Measurements from ENCODE around the gene SYNPO2.

The SYNPO2 gene

DNA sequence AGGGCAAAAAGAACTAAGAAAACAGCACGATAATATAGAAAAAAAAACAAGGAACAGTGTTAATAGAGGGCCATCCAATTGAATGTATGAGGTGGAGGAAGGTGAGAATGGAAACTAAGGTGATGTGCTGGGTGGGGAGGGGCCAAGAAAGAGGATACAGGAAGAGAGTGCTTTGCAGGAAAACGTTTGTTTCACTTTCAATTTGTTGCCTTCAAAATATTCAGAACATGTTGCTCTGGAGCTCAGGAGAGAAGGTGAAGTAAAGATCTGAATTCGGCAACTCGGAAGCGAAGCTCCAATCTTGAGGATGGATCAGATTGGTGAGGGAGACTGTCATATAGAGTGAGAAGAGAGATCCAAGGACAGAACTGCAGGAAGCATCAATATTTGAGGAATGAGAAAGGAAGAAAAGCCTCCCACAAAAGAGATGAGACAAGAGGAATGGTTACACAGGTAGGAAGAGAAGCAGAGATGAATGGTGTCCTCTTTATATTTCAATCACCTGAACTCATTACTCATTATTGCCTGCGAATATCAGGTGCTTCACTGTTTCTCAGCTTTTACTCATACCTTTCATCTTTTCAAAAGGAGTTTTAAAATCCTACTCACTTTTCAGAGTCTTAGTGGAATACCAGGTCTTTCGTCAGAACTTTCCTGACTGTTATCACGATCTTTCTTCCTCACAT, 38.0 kb upstream of the SYNPO2 start:
- TF ChIP-seq TAF1 (IDR thresholded peaks at IDR 0.05; ENCODE audit: borderline replicate concordance, insufficient read depth, low read length) = no peak
- TF ChIP-seq FOXP2 (optimal IDR thresholded peaks at IDR 0.05; ENCODE audit: borderline replicate concordance, extremely low read depth, extremely low read length, insufficient read depth) = no peak
- no peak for TF ChIP-seq POLR2AphosphoS5 (IDR thresholded peaks at IDR 0.05; ENCODE audit: low read depth, low read length)
- TF ChIP-seq, protein P1, sequence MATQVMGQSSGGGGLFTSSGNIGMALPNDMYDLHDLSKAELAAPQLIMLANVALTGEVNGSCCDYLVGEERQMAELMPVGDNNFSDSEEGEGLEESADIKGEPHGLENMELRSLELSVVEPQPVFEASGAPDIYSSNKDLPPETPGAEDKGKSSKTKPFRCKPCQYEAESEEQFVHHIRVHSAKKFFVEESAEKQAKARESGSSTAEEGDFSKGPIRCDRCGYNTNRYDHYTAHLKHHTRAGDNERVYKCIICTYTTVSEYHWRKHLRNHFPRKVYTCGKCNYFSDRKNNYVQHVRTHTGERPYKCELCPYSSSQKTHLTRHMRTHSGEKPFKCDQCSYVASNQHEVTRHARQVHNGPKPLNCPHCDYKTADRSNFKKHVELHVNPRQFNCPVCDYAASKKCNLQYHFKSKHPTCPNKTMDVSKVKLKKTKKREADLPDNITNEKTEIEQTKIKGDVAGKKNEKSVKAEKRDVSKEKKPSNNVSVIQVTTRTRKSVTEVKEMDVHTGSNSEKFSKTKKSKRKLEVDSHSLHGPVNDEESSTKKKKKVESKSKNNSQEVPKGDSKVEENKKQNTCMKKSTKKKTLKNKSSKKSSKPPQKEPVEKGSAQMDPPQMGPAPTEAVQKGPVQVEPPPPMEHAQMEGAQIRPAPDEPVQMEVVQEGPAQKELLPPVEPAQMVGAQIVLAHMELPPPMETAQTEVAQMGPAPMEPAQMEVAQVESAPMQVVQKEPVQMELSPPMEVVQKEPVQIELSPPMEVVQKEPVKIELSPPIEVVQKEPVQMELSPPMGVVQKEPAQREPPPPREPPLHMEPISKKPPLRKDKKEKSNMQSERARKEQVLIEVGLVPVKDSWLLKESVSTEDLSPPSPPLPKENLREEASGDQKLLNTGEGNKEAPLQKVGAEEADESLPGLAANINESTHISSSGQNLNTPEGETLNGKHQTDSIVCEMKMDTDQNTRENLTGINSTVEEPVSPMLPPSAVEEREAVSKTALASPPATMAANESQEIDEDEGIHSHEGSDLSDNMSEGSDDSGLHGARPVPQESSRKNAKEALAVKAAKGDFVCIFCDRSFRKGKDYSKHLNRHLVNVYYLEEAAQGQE (IDR thresholded peaks at IDR 0.05; ENCODE audit: insufficient read depth in 1 of 2, low read depth in 2 of 2, low read length in 2 of 2) = no peak
- no peak for TF ChIP-seq SIN3A (IDR thresholded peaks at IDR 0.05; ENCODE audit: borderline replicate concordance, insufficient read depth, low read length)

DNA sequence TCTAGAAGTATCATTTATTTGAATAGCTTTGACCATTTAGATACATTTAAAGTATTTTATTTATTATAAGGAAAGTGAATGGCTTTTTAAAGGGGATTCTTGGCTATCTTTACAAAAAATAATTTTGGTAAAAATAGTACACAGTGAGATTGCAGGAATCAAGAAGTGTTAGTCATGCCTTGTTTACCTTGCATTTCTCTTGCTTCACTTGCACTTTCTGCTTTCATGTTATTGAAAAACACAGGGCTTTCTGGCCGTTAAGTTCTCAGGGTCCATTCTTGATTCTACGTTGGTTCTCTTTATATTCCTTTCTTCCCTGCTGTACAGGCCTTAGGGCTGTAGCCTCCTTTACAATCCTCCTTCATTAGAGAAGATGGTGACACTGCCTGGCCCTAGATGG, 30.9 kb upstream of the SYNPO2 start:
- TF ChIP-seq, protein P1 (IDR thresholded peaks at IDR 0.05; ENCODE audit: insufficient read depth in 1 of 2, low read depth in 2 of 2, low read length in 2 of 2) = no peak
- no peak for TF ChIP-seq POLR2AphosphoS5 (IDR thresholded peaks at IDR 0.05; ENCODE audit: low read depth, low read length)
- no peak for TF ChIP-seq TAF1 (IDR thresholded peaks at IDR 0.05; ENCODE audit: borderline replicate concordance, insufficient read depth, low read length)
- TF ChIP-seq SIN3A (IDR thresholded peaks at IDR 0.05; ENCODE audit: borderline replicate concordance, insufficient read depth, low read length) = no peak
- no peak for TF ChIP-seq FOXP2 (optimal IDR thresholded peaks at IDR 0.05; ENCODE audit: borderline replicate concordance, extremely low read depth, extremely low read length, insufficient read depth)

DNA sequence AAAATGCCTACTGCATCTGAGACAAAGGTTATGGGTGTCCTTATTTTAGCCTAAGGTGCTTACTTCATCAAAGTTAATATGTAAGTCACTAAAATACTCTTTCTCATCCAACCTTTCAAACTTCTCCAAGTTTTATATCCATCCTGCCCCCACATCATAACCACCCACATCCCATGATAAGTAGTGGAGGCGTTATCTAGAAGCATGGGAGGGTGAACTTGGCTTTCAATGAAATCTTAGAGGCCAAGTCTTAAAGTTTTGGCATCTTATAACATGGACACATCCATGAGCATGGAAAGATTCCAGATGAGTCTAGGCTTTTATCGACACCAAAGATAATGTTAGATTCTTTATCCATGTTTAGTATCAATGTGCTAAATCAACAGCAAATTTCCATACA, 29.9 kb upstream of the SYNPO2 start:
- TF ChIP-seq FOXP2 (optimal IDR thresholded peaks at IDR 0.05; ENCODE audit: borderline replicate concordance, extremely low read depth, extremely low read length, insufficient read depth) (no peak), SIN3A (IDR thresholded peaks at IDR 0.05; ENCODE audit: borderline replicate concordance, insufficient read depth, low read length) (no peak), TAF1 (IDR thresholded peaks at IDR 0.05; ENCODE audit: borderline replicate concordance, insufficient read depth, low read length) (no peak), POLR2AphosphoS5 (IDR thresholded peaks at IDR 0.05; ENCODE audit: low read depth, low read length) (no peak)
- TF ChIP-seq, protein P1 (IDR thresholded peaks at IDR 0.05; ENCODE audit: insufficient read depth in 1 of 2, low read depth in 2 of 2, low read length in 2 of 2) = no peak

DNA sequence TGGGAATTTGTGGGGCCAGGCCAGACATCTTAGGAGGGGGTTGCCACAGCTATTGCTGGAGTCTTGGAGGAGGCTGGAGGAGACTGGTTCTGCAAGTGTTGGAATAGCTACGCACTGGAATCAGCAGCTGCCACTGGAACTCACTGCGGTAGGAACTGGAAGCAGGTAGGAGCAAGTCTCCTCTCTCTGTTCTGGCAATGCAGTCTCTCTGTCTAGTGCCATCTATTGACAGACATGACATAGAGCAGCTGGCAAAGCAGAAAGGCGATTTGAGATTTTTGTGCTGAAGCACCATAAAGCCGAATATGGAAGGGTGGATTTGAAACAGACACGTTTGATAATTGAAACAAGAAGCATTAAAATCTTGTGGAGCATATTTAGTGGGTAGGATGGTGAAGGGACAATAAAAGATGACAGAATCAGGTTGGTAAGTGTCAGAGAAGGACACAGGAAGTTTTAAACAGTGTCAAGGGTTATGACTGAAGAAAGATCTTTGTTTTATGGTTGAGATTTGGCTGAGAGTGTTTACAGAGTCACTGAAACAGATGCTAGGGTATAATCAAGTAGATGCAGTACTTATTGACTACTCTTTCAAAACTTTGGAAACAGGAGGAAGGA, 23.5 kb upstream of the SYNPO2 start:
- TF ChIP-seq TAF1 (IDR thresholded peaks at IDR 0.05; ENCODE audit: borderline replicate concordance, insufficient read depth, low read length) (no peak), SIN3A (IDR thresholded peaks at IDR 0.05; ENCODE audit: borderline replicate concordance, insufficient read depth, low read length) (no peak), FOXP2 (optimal IDR thresholded peaks at IDR 0.05; ENCODE audit: borderline replicate concordance, extremely low read depth, extremely low read length, insufficient read depth) (no peak), POLR2AphosphoS5 (IDR thresholded peaks at IDR 0.05; ENCODE audit: low read depth, low read length) (no peak)
- TF ChIP-seq, protein P1 (IDR thresholded peaks at IDR 0.05; ENCODE audit: insufficient read depth in 1 of 2, low read depth in 2 of 2, low read length in 2 of 2) = no peak
